ENCODE results near the gene ECHS1. TPM values are rescaled to one million over a fixed set of nuclear protein-coding genes. Genes with fewer than 3 reads are reported as not detected.

ECHS1 gene
- total RNA-seq, 1 donor from 2014 or later = 77.4 TPM

- Mint-ChIP-seq H3K4me3 (no peak overlapping the region), H3K27ac (no peak overlapping the region), H3K27me3 (ENCODE audit: insufficient read depth, low read depth) (peaks cover 3% of the 10 kb centered on the region), H3K9me3 (no peaks in the 10 kb centered on the region), H3K36me3 (peaks cover 27% of the 10 kb centered on the region), H3K4me1 (no peaks in the 10 kb centered on the region)
- H3K4me3 ChIP-seq = no peak overlapping the region
- H4K20me1 ChIP-seq (ENCODE audit: low read depth) = peaks cover 2% of the 10 kb centered on the region
- H3K4me2 ChIP-seq = no peak overlapping the region
- TF ChIP-seq EZH2phosphoT487 (IDR thresholded peaks at IDR 0.05) (no peak), CTCF (IDR thresholded peaks at IDR 0.05) (no peak), EZH2 (IDR thresholded peaks at IDR 0.05) (no peak)
- no peak overlapping the region for H2AFZ ChIP-seq (replicated peaks)
- no peaks in the 10 kb centered on the region for H3K27me3 ChIP-seq
- peaks cover 2% of the 10 kb centered on the region for H3F3A ChIP-seq (ENCODE audit: low read depth)
- DNase-seq (ENCODE audit: low spot score) = no peak
- no peak overlapping the region for H3K27ac ChIP-seq
- no peaks in the 10 kb centered on the region for H3K4me1 ChIP-seq
- no peaks in the 10 kb centered on the region for H3K9me3 ChIP-seq (ENCODE audit: low read depth)
- no peak overlapping the region for H3K9ac ChIP-seq
- H3K36me3 ChIP-seq = no peaks in the 10 kb centered on the region
- peaks cover 6% of the 10 kb centered on the region for H3K79me2 ChIP-seq (ENCODE audit: low read depth)
Measured at GRCh38 chr10:133366751-133367150, 6.4 kb downstream of the ECHS1 start.

- Mint-ChIP-seq H3K36me3 (peaks cover 31% of the 10 kb centered on the region), H3K27me3 (ENCODE audit: insufficient read depth, low read depth) (peaks cover 8% of the 10 kb centered on the region), H3K9me3 (no peaks in the 10 kb centered on the region), H3K4me3 (no peak overlapping the region), H3K27ac (no peak overlapping the region), H3K4me1 (no peaks in the 10 kb centered on the region)
- no peak for TF ChIP-seq CTCF (IDR thresholded peaks at IDR 0.05)
- TF ChIP-seq EZH2 (IDR thresholded peaks at IDR 0.05) = no peak
- TF ChIP-seq EZH2phosphoT487 (IDR thresholded peaks at IDR 0.05) = no peak
- Histone ChIP-seq H4K20me1 (ENCODE audit: low read depth) (no peaks in the 10 kb centered on the region), H3K27ac (no peak overlapping the region), H3F3A (ENCODE audit: low read depth) (peaks cover 8% of the 10 kb centered on the region), H3K9me3 (ENCODE audit: low read depth) (no peaks in the 10 kb centered on the region), H3K4me1 (no peaks in the 10 kb centered on the region), H3K4me2 (no peak overlapping the region), H3K36me3 (no peaks in the 10 kb centered on the region), H2AFZ (replicated peaks) (no peak overlapping the region), H3K79me2 (ENCODE audit: low read depth) (no peaks in the 10 kb centered on the region), H3K4me3 (no peak overlapping the region), H3K9ac (no peak overlapping the region), H3K27me3 (no peaks in the 10 kb centered on the region)
- no peak for DNase-seq (ENCODE audit: low spot score)
Measured at GRCh38 chr10:133366130-133366478, 7.0 kb downstream of the ECHS1 start.

- Mint-ChIP-seq H3K27ac (no peak overlapping the region), H3K4me1 (no peaks in the 10 kb centered on the region)
Measured at GRCh38 chr10:133365461-133366129, 7.6 kb downstream of the ECHS1 start.

More at GRCh38 chr10:133365461-133366129, 7.6 kb downstream of the ECHS1 start:
- DNase-seq (ENCODE audit: low spot score) = no peak
- Histone ChIP-seq H3K79me2 (ENCODE audit: low read depth) (no peaks in the 10 kb centered on the region), H3K27me3 (no peaks in the 10 kb centered on the region), H3K4me3 (no peak overlapping the region), H3K4me1 (no peaks in the 10 kb centered on the region), H2AFZ (replicated peaks) (no peak overlapping the region), H4K20me1 (ENCODE audit: low read depth) (no peaks in the 10 kb centered on the region), H3K4me2 (no peak overlapping the region), H3K36me3 (no peaks in the 10 kb centered on the region), H3K9ac (no peak overlapping the region), H3F3A (ENCODE audit: low read depth) (peaks cover 8% of the 10 kb centered on the region), H3K9me3 (ENCODE audit: low read depth) (no peaks in the 10 kb centered on the region), H3K27ac (no peak overlapping the region)
- H3K27me3 Mint-ChIP-seq (ENCODE audit: insufficient read depth, low read depth) = peaks cover 8% of the 10 kb centered on the region
- H3K9me3 Mint-ChIP-seq = no peaks in the 10 kb centered on the region
- TF ChIP-seq EZH2phosphoT487 (IDR thresholded peaks at IDR 0.05) (no peak), CTCF (IDR thresholded peaks at IDR 0.05) (no peak), EZH2 (IDR thresholded peaks at IDR 0.05) (no peak)
- H3K36me3 Mint-ChIP-seq = peaks cover 31% of the 10 kb centered on the region
- no peak overlapping the region for H3K4me3 Mint-ChIP-seq
